Measurements from ENCODE around the gene PRR16. TPM values are rescaled to one million over a fixed set of nuclear protein-coding genes. Genes with fewer than 3 reads are reported as not detected.
A peak's percentile ranks its signal among the peaks of the same experiment; 100 is the strongest.
"Not testable (repeated sequence)": the region's sequence is repeated elsewhere in the genome, so short reads cannot be mapped to it uniquely, and the experiment has no call there.

PRR16 gene
- total RNA-seq, 2 donors from 2014 or later: 4.3 to 6.0 TPM

DNA sequence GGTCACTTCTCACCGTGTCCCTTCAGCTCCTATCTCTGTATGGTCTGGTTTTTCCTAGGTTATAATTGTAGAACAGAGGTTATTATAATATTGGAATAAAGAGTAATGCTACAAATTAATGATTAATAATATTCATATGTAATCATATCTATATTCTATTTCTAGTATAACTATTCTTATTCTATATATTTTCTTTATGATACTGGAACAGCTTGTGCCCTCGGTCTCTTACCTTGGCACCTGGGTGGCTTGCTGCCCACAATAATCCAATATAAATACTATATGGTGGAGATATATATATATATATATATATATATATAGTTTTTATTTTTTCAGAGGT is 5.6 kb upstream of the PRR16 start:
- intact Hi-C loops (cut with DNase I); DNase-seq (ENCODE audit: low spot score): not testable (repeated sequence)

DNA sequence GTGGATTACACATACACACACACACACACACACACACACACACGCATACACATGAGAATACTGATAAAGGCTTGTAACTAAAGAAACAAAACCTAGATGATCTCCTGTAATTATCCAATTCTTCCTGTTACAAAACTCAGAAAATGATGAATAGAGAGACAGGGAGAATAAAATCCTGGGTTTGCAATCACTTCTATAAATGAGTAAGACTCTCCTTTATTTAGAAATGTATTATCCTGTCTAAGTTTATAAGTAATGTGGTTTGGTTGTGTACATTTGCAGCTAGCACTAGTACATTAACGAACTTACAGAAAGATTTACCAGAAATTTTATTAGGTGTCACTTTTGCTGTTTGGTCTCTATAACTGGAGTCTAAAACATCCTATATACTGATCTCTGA is 2.8 kb upstream of the PRR16 start:
- intact Hi-C loops (cut with DNase I): no loop called here
- no peak for DNase-seq (ENCODE audit: low spot score)

- no peak for DNase-seq (ENCODE audit: low spot score)
- intact Hi-C loops (cut with DNase I): no loop called here
Observed at GRCh38 chr5:120463006-120463680, 957 bp upstream of the PRR16 start.

DNA sequence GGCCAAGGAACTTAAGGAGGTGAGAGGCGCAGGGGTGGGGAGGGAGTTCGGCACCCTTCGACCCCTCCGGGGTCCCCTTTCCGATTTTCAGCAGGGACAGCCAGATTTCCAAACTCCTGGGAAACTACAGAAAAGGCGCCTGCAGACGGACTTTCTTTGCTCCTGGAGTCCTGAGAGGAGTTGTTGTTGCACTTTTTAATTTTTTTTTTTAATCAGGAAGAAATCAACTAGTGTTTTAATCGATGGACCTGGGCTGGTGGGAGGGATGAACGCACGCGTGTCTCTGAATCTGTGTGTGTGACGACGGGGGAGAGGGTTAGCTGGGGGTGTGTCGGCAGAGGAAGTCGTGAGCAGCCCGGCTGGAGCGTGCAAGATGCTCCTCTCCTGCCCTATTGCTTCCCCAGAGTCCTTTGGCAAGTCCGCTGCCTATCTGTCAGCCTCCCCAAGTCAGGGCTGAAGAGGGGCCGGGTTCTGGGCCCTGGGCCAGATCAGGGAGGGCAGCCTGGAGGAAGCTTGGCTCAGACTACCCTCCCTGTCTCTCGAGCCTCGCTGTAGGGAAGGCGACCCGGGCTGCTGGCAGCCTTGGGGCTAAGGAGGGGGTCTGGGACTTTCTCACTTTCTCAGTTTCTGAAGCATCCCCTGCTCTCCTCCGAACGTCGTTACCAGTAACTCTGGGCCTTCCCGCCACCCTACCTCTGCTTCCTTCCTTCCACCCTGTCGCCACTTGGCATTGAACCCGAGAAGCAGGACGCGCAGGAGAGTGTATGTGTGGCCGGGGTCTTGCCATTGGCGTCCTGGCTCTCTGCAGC is 731 bp downstream of the PRR16 start:
- peak; percentile 83 for DNase-seq (ENCODE audit: low spot score)
- intact Hi-C loops (cut with DNase I): no loop called here

DNA sequence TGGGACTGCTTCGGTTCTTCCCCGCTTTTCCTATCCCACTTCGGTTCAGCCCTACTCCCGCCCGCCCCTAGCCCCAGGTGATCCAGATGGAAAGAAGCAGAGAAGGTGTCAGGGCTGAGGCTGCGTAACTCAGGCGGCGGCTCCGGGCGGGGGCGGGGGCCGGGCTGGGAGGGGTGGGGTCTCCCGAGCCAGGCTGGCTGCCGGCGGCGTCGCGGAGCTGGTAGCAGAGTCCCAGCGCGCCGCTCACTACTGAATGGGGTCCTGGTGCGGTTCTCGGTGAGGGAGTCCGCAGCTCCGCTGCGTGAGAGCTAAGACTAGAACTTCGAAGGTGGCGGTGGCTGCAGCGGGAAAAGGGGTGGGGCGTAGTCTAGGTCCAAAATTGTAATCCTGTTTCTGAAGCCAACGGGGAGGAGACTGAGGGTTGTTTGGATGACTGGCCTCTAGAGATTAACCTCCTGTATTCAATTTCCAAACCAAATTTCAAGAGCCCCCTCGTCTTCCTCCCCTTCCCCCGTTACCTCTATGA is 1.4 kb downstream of the PRR16 start:
- intact Hi-C loops (cut with DNase I): no loop called here
- DNase-seq (ENCODE audit: low spot score): peak; percentile 79

DNA sequence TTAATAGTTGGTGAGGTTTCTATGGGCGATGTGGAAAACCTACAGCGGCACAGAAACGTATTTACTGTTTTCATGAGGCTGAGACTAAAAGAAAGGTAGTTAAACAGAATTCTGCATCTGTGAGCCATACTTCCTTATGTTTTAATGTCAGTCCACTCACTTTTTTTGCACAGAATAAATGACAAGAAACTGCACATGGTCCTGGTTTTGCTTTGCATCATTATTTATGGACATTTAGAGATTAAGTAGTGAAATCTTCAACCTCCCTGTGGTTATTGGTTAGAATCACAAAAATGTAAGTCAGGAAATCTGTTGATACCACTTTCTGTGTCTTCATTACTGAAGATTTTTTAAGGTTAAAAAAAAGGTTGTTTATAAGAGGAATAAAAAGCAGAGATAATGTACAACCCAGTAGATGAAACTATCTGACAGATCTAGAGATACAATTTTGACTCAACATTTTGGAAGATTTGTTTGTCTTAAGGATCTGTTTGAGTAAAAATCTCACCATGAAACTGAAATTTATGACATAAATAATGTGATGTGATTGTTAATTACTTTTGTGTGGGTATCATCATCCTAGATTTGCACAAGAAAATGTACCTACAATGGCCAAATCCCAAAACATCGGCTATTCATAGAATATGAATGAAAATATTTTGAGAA is 2.4 kb downstream of the PRR16 start:
- intact Hi-C loops (cut with DNase I): no loop called here
- no peak for DNase-seq (ENCODE audit: low spot score)

- intact Hi-C loops (cut with DNase I): loop anchor here in 1 of 2 donors (2.0 kb wide), 1 partner anchor 79 kb away; no protein-coding TSS in a partner anchor
- no peak for DNase-seq (ENCODE audit: low spot score)
Observed at GRCh38 chr5:120471971-120472370, 7.9 kb downstream of the PRR16 start.

GRCh38 chr5:120472911-120473310 is 8.8 kb downstream of the PRR16 start:
- DNase-seq (ENCODE audit: low spot score): no peak
- intact Hi-C loops (cut with DNase I): loop anchor here in 1 of 2 donors (2.0 kb wide), 1 partner anchor 78 kb away; no protein-coding TSS in a partner anchor

GRCh38 chr5:120473332-120473731 is 9.2 kb downstream of the PRR16 start:
- no peak for DNase-seq (ENCODE audit: low spot score)
- intact Hi-C loops (cut with DNase I): loop anchor here in 1 of 2 donors (2.0 kb wide), 1 partner anchor 77 kb away; no protein-coding TSS in a partner anchor

GRCh38 chr5:120476063-120476462 is 12.0 kb downstream of the PRR16 start:
- no peak for DNase-seq (ENCODE audit: low spot score)
- intact Hi-C loops (cut with DNase I): no loop called here

DNA sequence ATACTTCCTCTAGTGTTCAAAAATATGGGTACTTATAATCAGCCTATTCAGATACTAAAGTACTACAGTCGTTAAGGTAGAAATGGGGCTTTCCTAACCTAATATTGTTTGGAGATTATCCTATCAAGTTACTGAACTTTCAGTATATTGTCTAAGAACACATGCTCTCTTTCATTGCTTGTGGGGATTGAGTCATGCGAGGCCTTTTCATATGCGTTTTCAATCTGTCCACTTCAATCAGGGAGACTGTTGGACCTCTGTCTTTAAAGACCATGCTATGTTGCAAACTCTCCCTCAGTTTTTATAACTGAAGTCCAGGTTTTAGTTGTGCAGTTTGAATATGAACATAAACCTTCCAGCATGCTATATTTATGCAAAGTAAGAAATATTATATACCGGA is 15.0 kb downstream of the PRR16 start:
- intact Hi-C loops (cut with DNase I): no loop called here
- no peak for DNase-seq (ENCODE audit: low spot score)

DNA sequence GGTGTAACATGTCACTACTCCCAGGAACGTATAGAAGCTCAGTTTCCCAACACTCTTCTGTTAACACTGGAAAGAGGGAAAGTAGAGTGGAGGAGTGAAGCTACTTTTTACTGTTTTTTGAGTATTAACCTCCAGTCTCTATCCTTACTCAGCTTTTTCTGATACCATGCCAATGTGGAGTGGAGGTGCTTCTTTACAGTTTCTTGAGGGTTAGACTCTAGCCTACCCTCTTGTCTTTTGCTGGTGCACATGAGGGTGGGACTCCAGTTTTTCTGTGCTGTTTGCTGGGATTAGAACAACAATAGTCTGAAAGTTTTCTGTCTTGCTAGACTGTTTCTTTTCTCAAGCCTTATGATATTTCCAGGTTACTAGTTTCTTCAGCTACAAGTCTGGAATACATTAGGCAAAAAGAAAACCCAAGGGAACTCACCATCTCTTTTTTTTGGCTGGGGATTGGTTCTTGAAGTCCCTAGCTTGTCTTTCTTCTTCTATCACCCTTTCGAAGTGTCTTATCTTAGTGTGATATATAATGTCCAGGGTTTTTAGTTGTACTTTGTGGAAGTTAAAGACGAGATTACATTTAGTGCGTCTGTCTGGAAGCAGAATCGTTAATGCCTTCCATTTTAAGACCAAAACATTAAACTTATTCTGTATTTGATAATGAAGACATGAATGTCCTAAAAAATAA is 35.9 kb downstream of the PRR16 start:
- no peak for DNase-seq (ENCODE audit: low spot score)
- intact Hi-C loops (cut with DNase I): no loop called here

- no peak for DNase-seq (ENCODE audit: low spot score)
- intact Hi-C loops (cut with DNase I): no loop called here
Observed at GRCh38 chr5:120502531-120502930, 38.4 kb downstream of the PRR16 start.

GRCh38 chr5:120503341-120503740 is 39.2 kb downstream of the PRR16 start:
- DNase-seq (ENCODE audit: low spot score): no peak
- intact Hi-C loops (cut with DNase I): no loop called here

GRCh38 chr5:120504057-120504456 is 40.0 kb downstream of the PRR16 start:
- DNase-seq (ENCODE audit: low spot score): no peak
- intact Hi-C loops (cut with DNase I): no loop called here

DNA sequence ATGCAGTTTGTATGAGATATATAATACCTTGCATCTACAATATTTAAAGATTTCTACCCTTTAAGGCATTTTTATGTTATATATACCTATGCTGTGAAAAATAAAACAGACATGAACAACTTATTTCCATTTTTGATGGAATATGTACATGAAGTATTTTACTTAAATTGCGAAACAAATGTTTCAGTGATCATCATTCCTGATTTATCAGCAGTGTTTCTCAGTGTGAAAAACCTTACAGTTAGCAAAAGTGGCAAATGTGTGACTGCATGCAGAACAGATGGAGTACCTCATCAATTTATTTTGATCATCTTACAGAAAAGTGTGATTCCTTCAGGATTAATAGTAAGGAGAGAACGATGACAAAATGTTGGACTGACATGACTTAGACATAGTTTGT is 43.1 kb downstream of the PRR16 start:
- DNase-seq (ENCODE audit: low spot score): no peak
- intact Hi-C loops (cut with DNase I): no loop called here

DNA sequence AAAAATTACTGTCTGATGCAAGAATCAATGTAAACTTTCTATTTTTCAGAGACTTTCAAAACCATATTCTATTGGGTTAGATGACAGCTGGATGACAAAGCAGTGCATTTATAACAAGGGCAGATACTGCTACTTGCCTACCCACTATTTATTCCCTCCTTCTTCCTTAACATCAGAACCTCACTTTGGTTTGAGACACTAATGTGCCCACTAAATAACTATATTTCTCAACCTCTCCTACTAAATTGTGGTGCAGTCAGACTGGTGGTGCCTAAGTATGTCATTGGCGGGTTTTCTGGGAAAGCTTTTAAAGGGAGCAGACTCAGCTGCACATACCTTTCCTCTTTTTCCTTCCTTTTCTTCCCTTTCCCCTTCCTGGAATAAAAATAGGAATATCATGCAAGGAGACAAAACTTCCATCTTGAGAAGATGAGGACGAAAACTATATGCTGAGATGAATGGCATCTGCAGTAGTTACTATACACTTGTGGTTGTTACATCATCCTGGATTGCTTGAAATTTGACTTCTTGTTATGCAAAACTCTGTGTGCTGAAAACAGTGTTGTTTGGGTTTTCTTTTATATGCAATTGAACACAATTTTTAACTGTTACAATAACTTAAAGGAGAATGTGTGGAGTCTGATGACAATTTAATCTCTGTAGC is 43.8 kb downstream of the PRR16 start:
- DNase-seq (ENCODE audit: low spot score): no peak
- intact Hi-C loops (cut with DNase I): no loop called here

- no peak for DNase-seq (ENCODE audit: low spot score)
Observed at GRCh38 chr5:120509053-120509452, 45.0 kb downstream of the PRR16 start.

DNA sequence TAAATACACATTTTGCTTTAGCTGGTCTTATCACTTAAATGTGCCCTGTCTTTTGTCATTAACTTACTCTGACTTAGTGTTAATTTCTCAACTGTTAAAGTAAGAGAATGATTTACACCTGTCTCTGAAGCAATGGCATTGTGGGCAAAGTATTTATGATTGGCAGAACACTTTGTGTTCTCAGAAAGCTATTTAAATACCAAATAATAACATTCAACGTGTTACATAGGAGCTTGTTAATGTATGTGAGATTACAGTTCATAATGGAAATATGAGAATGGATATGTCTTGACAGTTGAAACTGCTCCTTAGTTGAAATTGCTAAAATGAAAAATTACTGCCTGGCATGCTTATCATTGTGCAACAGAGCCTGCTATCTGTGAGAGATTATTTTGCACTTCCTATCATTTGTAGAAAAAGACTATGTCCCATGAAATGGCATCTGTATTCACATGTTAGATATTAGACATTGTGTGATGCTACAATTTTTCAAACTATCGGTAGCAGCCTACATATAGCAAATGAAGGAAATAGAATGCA is 46.1 kb downstream of the PRR16 start:
- intact Hi-C loops (cut with DNase I): no loop called here
- DNase-seq (ENCODE audit: low spot score): no peak

More at GRCh38 chr5:120509053-120509452, 45.0 kb downstream of the PRR16 start:
- intact Hi-C loops (cut with DNase I): no loop called here
